Jurkat, Clone E6-1 (cell line): ENCODE measurements around the gene SLC34A3.

Source experiments
- DNase-seq: peaks from one replicate; pipeline ENCODE4 v3.0.0-alpha.2; 2011; ENCODE audit warnings: low read depth, low spot score
- H3K4me3 ChIP-seq: 2 replicates; pipeline ENCODE4 v1.5.1; 2011; ENCODE audit warnings: mild to moderate bottlenecking, low read length, control low read depth, moderate library complexity

The SLC34A3 gene

GRCh38 chr9:137278721-137279711 lies 48.3 kb downstream of the SLC34A3 start:
- no peak for DNase-seq
- no peak overlapping the region for H3K4me3 ChIP-seq

- H3K4me3 ChIP-seq = no peak overlapping the region
- DNase-seq = no peak
Observed at GRCh38 chr9:137279741-137280473, 49.2 kb downstream of the SLC34A3 start.

- no peak overlapping the region for H3K4me3 ChIP-seq
Observed at GRCh38 chr9:137280474-137281344, 50.0 kb downstream of the SLC34A3 start.

GRCh38 chr9:137281345-137282116 lies 50.8 kb downstream of the SLC34A3 start:
- no peak for DNase-seq
- H3K4me3 ChIP-seq = no peak overlapping the region

More at GRCh38 chr9:137280474-137281344, 50.0 kb downstream of the SLC34A3 start:
- DNase-seq = no peak
